HepG2 (cell line): Measurements from ENCODE around the gene ZNF341. TPM values are rescaled to one million over a fixed set of nuclear protein-coding genes. Genes with fewer than 3 reads are reported as not detected.

ENCODE experiments used
- ARNT2 ChIP-seq: sonication (generic); formaldehyde crosslinking; IDR thresholded peaks from 2 replicates; pipeline ENCODE4 v1.8.0; 2022; ENCODE audit warnings: mild to moderate bottlenecking, low read depth, missing genetic modification reagents, moderate library complexity
- ETV5 ChIP-seq: IDR thresholded peaks from 2 replicates; pipeline ENCODE4 v1.6.1; 2018; ENCODE audit warnings: missing biosample characterization, missing genetic modification reagents, inconsistent platforms, borderline replicate concordance
- FOSL2 ChIP-seq: sonication (generic); formaldehyde crosslinking; IDR thresholded peaks from 2 replicates; pipeline ENCODE4 v1.4.0; 2020; ENCODE audit warnings: missing genetic modification reagents
- GATAD2A ChIP-seq: IDR thresholded peaks from 2 replicates; pipeline ENCODE4 v1.6.1; 2016
- HIC2 ChIP-seq: sonication (generic); formaldehyde crosslinking; IDR thresholded peaks from 2 replicates; pipeline ENCODE4 v1.9.0; 2022; ENCODE audit warnings: low read depth, missing genetic modification reagents
- KLF6 ChIP-seq: IDR thresholded peaks from 2 replicates; pipeline ENCODE4 v1.8.0; 2016; ENCODE audit warnings: missing biosample characterization, missing genetic modification reagents
- PITX1 ChIP-seq: sonication (generic); formaldehyde crosslinking; IDR thresholded peaks from 2 replicates; pipeline ENCODE4 v1.5.1; 2020; ENCODE audit warnings: mild to moderate bottlenecking, missing genetic modification reagents
- SALL1 ChIP-seq: sonication (generic); formaldehyde crosslinking; IDR thresholded peaks from 2 replicates; pipeline ENCODE4 v1.8.0; 2022; ENCODE audit warnings: mild to moderate bottlenecking, missing genetic modification reagents
- TEAD3 ChIP-seq: optimal IDR thresholded peaks from 2 replicates; pipeline ENCODE3; 2016; ENCODE audit warnings: borderline replicate concordance
- ZBTB21 ChIP-seq: sonication (generic); formaldehyde crosslinking; IDR thresholded peaks from 2 replicates; pipeline ENCODE4 v1.4.0; 2020; ENCODE audit warnings: missing genetic modification reagents
- ZBTB38 ChIP-seq: sonication (generic); formaldehyde crosslinking; IDR thresholded peaks from 2 replicates; pipeline ENCODE4 v1.5.1; 2020; ENCODE audit warnings: mild to moderate bottlenecking, missing genetic modification reagents
- ZGPAT ChIP-seq: IDR thresholded peaks from 2 replicates; pipeline ENCODE4 v1.6.1; 2016; ENCODE audit warnings: mild to moderate bottlenecking
- ZNF33B ChIP-seq: sonication (generic); formaldehyde crosslinking; IDR thresholded peaks from 2 replicates; pipeline ENCODE4 v1.5.1; 2020; ENCODE audit warnings: mild to moderate bottlenecking, missing genetic modification reagents
- ZNF543 ChIP-seq: sonication (generic); formaldehyde crosslinking; IDR thresholded peaks from 2 replicates; pipeline ENCODE4 v1.4.0; 2020; ENCODE audit warnings: mild to moderate bottlenecking, missing genetic modification reagents
- ZNF577 ChIP-seq: sonication (generic); formaldehyde crosslinking; IDR thresholded peaks from 2 replicates; pipeline ENCODE4 v1.4.0; 2020; ENCODE audit warnings: mild to moderate bottlenecking, low read depth, missing genetic modification reagents, borderline replicate concordance
- ZNF800 ChIP-seq: sonication (generic); formaldehyde crosslinking; IDR thresholded peaks from 2 replicates; pipeline ENCODE4 v1.4.0; 2020; ENCODE audit warnings: missing genetic modification reagents
- ZNF878 ChIP-seq: sonication (generic); formaldehyde crosslinking; IDR thresholded peaks from 2 replicates; pipeline ENCODE4 v1.8.1; 2023; ENCODE audit warnings: mild to moderate bottlenecking, missing genetic modification reagents, moderate library complexity
- polyA plus RNA-seq, 8 experiments: library from polyadenylated mRNA; depleted of rRNA in 3 of 8; stranded (reverse) in 7 of 8; unstranded in 1 of 8; fragments of >200 nt; fragmentation: Illumina TruSeq in 4 of 8; extraction: Trizol in 4 of 8; gene quantifications; 2 replicates each; pipeline versions ENCODE4 v1.2.1 to v1.2.3, GENCODE V29; 2011 to 2016; ENCODE audit warnings: low read depth in 4 of 8, missing spikeins in 1 of 8, mixed read lengths in 1 of 8; ENCODE audit not compliant: insufficient read depth in 1 of 8
- total RNA-seq, 5 experiments: library from RNA; depleted of rRNA; stranded (reverse); fragments of >200 nt; fragmentation: Illumina TruSeq; extraction: Trizol; gene quantifications; 2 replicates each; pipeline ENCODE4 v1.2.3, GENCODE V29; 2016; ENCODE audit warnings: low read depth in 1 of 5
- TF ChIP-seq, protein P1 (sequence below): sonication (generic); formaldehyde crosslinking; IDR thresholded peaks from 2 replicates; pipeline ENCODE4 v1.8.0; 2022; ENCODE audit warnings: mild to moderate bottlenecking, missing genetic modification reagents, borderline replicate concordance
- TF ChIP-seq, protein P2 (sequence below): sonication (generic); formaldehyde crosslinking; conservative IDR thresholded peaks from 2 replicates; pipeline ENCODE4 v1.8.1; 2023; ENCODE audit warnings: missing genetic modification reagents

ZNF341 gene
- total and polyA plus RNA-seq, 2 of the 13 experiments (the other 11 are each of a cell fraction or from before 2014, with no cell fraction given): 1.1 to 2.2 TPM

GRCh38 chr20:33791959-33792597 is 60.3 kb downstream of the ZNF341 start (continued):
- TF ChIP-seq, protein P1, sequence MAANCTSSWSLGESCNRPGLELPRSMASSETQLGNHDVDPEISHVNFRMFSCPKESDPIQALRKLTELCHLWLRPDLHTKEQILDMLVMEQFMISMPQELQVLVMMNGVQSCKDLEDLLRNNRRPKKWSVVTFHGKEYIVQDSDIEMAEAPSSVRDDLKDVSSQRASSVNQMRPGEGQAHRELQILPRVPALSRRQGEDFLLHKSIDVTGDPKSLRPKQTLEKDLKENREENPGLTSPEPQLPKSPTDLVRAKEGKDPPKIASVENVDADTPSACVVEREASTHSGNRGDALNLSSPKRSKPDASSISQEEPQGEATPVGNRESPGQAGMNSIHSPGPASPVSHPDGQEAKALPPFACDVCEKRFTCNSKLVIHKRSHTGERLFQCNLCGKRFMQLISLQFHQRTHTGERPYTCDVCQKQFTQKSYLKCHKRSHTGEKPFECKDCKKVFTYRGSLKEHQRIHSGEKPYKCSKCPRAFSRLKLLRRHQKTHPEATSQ: no peak
- TF ChIP-seq PITX1 (CRISPR knock-in tag) (peak; percentile 50; the same call in 1 of the 2 replicates), ZNF577 (no peak), KLF6 (0 out of 2 replicates have a peak, but pooled peaks have one; percentile 24), TEAD3 (peak; percentile 55), HIC2 (CRISPR knock-in tag) (0 out of 2 replicates have a peak, but pooled peaks have one; percentile 6), SALL1 (CRISPR knock-in tag) (peak; percentile 78), ZNF878 (no peak), ZBTB21 (peak; percentile 32; the same call in 1 of the 2 replicates), ZBTB38 (CRISPR knock-in tag) (peak; percentile 30; the same call in 1 of the 2 replicates), FOSL2 (peak; percentile 56), ARNT2 (CRISPR knock-in tag) (0 out of 2 replicates have a peak, but pooled peaks have one; percentile 27), ZNF33B (no peak), ZNF543 (CRISPR knock-in tag) (peak; percentile 54; the same call in 1 of the 2 replicates), GATAD2A (peak; percentile 57), ZGPAT (no peak; the same call in 1 of the 2 replicates), ZNF800 (CRISPR knock-in tag) (no peak), ETV5 (CRISPR knock-in tag) (peak; percentile 50; the same call in 1 of the 2 replicates)
- TF ChIP-seq, protein P2, sequence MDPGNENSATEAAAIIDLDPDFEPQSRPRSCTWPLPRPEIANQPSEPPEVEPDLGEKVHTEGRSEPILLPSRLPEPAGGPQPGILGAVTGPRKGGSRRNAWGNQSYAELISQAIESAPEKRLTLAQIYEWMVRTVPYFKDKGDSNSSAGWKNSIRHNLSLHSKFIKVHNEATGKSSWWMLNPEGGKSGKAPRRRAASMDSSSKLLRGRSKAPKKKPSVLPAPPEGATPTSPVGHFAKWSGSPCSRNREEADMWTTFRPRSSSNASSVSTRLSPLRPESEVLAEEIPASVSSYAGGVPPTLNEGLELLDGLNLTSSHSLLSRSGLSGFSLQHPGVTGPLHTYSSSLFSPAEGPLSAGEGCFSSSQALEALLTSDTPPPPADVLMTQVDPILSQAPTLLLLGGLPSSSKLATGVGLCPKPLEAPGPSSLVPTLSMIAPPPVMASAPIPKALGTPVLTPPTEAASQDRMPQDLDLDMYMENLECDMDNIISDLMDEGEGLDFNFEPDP (CRISPR knock-in tag): peak; percentile 90
